Osteocyte (in vitro differentiated cells): ENCODE data around the gene SNX32. TPM values are rescaled to one million over a fixed set of nuclear protein-coding genes. Genes with fewer than 3 reads are reported as not detected.

Experiments used
- DNase-seq: peaks from one replicate; pipeline ENCODE4 v3.0.0; 2021; ENCODE audit warnings: mixed read lengths; ENCODE audit not compliant: unreplicated experiment; ENCODE audit errors: extremely low spot score
- H3K27ac Mint-ChIP-seq: one replicate; pipeline ENCODE4 v1.8.0; 2021; ENCODE audit warnings: mild to moderate bottlenecking, mixed read lengths; ENCODE audit not compliant: unreplicated experiment
- H3K27me3 Mint-ChIP-seq: one replicate; pipeline ENCODE4 v1.8.0; 2021; ENCODE audit warnings: mixed read lengths; ENCODE audit not compliant: unreplicated experiment
- H3K36me3 Mint-ChIP-seq: one replicate; pipeline ENCODE4 v1.8.0; 2021; ENCODE audit warnings: mixed read lengths; ENCODE audit not compliant: unreplicated experiment
- H3K4me1 Mint-ChIP-seq: one replicate; pipeline ENCODE4 v1.8.0; 2021; ENCODE audit warnings: mixed read lengths; ENCODE audit not compliant: unreplicated experiment
- H3K4me3 Mint-ChIP-seq: one replicate; pipeline ENCODE4 v1.8.0; 2021; ENCODE audit warnings: mild to moderate bottlenecking, moderate library complexity, mixed read lengths; ENCODE audit not compliant: unreplicated experiment
- H3K9me3 Mint-ChIP-seq: one replicate; pipeline ENCODE4 v1.8.0; 2021; ENCODE audit warnings: mixed read lengths; ENCODE audit not compliant: unreplicated experiment
- total RNA-seq: library from RNA; stranded (reverse); gene quantifications from 2 replicates; pipeline ENCODE4 v1.2.1, GENCODE V29; 2021
- TF ChIP-seq, protein P1 (sequence below): fragments of 200-600 bp; sonication (generic); IDR thresholded peaks from 2 replicates; pipeline ENCODE4 v1.5.0; 2021; ENCODE audit warnings: antibody characterized with exemption, mild to moderate bottlenecking, moderate library complexity

The SNX32 gene
- total RNA-seq, 1 donor from 2014 or later = 4.0 TPM

DNA sequence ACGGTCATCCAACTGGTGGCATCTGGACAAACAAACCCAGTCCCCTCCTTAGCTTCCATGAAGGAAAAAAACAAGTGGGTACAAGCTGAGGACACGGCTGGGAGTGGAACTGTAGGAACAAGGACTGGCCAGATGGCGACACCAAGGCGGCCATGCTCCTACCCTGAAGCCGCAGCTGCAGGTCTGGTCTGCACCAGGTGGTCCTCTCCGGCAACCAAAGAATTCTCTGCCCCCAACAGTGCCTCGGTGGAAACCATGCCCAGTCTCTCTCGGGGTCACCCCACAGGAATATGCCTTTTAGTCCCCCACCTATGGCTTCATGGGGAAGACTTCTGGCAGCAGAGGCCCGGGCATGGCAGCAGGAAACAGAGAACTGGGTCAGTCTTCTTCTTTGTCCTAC, 24.3 kb upstream of the SNX32 start:
- no peak overlapping the region for H3K4me3 Mint-ChIP-seq

DNA sequence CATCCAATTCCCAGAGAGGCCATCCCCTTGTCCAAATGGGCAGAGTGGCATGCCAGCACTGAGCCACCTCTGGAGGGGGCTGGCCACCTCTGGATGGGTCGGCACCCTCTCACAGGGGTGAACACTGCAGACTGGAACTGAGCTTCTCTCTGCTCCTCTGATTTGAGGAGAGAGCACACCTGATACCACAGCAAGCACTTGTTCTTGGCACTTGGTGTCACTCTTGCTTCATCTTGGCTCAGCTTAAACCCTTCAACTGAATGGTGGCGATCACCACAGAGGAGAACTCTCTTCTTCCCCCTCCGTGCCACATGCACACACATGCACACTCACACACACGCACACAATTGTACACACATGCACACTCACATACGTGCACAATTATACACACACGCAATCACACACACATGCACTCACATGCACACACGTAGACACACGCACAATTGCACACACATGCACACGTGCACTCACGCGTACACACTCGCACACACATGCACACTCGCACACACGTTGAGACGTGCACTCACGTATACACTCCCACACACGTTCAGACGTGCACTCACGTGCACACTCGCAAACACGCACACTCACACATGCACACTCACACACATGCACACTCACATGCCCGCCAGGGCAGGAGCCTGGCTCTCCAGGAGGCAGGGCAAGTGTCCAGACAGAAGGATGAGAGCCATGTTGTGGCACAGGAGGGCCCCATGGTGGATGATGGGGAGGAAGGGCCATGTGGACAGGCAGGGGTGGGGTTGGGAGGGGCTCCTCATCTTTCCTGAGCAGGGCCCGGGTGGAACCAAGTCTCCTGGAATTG, 23.5 kb upstream of the SNX32 start:
- Mint-ChIP-seq H3K4me1 (no peaks in the 10 kb centered on the region), H3K36me3 (peaks cover 1% of the 10 kb centered on the region), H3K9me3 (no peaks in the 10 kb centered on the region), H3K4me3 (no peak overlapping the region), H3K27me3 (peaks cover 12% of the 10 kb centered on the region), H3K27ac (no peak overlapping the region)
- no peak for DNase-seq
- TF ChIP-seq, protein P1, sequence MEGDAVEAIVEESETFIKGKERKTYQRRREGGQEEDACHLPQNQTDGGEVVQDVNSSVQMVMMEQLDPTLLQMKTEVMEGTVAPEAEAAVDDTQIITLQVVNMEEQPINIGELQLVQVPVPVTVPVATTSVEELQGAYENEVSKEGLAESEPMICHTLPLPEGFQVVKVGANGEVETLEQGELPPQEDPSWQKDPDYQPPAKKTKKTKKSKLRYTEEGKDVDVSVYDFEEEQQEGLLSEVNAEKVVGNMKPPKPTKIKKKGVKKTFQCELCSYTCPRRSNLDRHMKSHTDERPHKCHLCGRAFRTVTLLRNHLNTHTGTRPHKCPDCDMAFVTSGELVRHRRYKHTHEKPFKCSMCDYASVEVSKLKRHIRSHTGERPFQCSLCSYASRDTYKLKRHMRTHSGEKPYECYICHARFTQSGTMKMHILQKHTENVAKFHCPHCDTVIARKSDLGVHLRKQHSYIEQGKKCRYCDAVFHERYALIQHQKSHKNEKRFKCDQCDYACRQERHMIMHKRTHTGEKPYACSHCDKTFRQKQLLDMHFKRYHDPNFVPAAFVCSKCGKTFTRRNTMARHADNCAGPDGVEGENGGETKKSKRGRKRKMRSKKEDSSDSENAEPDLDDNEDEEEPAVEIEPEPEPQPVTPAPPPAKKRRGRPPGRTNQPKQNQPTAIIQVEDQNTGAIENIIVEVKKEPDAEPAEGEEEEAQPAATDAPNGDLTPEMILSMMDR = no peak

More for the DNA sequence above, 24.3 kb upstream of the SNX32 start:
- Mint-ChIP-seq H3K9me3 (no peaks in the 10 kb centered on the region), H3K36me3 (peaks cover under 1% of the 10 kb centered on the region), H3K4me1 (no peaks in the 10 kb centered on the region), H3K27me3 (peaks cover 14% of the 10 kb centered on the region), H3K27ac (no peak overlapping the region)
- TF ChIP-seq, protein P1 = no peak
- no peak for DNase-seq

DNA sequence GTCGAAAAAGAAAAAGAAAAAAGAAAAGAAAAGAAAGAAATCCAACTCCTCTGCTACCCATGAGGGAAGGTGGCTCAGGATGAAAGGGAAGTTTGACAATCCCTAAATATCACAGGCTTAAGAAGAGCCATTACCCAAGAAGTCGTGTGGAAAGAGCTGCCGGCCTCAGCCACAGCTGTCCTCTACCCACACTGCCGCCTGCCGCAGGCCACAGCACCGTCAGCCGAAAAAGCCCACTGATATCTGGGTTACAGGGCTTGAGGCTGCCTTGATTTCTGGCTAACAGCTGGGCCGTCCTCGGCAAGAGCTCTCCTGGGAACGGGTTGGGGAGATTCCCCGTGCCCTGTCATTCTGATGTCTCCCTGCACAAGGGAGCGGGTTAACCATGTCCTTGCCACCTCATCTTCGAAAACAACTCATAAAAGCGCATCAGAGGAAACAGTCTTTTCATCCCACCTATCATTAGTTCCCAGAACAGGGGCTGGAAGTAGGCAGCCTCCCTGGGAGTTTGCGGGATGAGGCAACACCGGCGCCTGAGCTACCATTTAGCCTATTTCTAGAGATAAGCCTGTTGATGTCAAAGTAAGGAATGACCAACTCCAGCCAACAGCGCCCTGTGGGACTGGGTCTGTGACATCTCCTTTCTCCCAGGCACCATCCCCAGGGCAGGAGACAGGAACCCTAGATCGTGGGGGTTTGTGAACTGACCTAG, 21.8 kb upstream of the SNX32 start:
- H3K9me3 Mint-ChIP-seq = no peaks in the 10 kb centered on the region
- no peak overlapping the region for H3K27ac Mint-ChIP-seq
- peaks cover 6% of the 10 kb centered on the region for H3K4me1 Mint-ChIP-seq
- no peak for DNase-seq
- H3K36me3 Mint-ChIP-seq = peaks cover 1% of the 10 kb centered on the region
- no peak overlapping the region for H3K4me3 Mint-ChIP-seq
- H3K27me3 Mint-ChIP-seq = peaks cover 11% of the 10 kb centered on the region
- TF ChIP-seq, protein P1 = no peak

DNA sequence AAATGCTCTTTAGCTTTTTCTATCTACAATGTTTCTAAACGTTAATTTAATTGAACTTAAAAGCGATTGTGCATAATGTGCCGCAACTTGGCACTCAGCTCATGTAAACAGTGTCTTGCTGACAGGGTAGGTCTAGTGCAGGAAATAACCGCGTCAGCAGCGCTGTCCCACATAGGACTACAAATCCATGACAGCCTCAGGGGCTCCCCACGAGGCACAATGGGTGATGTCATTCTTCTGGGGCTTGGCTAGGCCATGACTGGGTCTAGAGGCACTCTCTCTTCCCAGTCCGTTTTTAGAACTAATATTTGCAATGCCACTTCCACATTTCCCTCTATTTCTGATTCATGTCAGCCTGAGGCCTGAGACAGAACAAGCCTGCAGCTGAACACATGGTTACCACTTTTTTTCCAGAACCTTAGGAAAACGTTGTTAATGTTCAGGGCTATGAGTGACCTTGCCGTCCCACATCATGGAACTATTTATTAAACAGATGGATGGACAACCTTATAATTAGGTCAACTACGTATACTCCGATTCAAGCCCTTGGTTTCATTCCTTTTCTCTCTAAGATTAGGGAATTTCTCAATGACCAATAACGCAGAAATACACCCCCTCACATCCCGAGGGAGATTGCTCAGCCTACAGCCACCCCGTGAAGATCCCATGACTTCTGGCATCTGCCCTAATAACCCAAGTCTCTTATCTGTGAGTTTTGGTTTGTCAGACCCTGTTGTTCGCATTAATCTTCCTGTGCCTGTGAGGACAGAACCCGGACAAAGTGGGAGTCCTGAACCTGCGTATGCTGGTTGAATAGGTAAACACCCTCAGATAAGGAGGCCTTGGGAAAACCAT, 19.4 kb upstream of the SNX32 start:
- Mint-ChIP-seq H3K27me3 (no peaks in the 10 kb centered on the region), H3K9me3 (no peaks in the 10 kb centered on the region), H3K4me3 (no peak overlapping the region), H3K4me1 (peaks cover 10% of the 10 kb centered on the region), H3K27ac (no peak overlapping the region), H3K36me3 (peaks cover 1% of the 10 kb centered on the region)
- TF ChIP-seq, protein P1 = no peak
- DNase-seq = no peak
